GM23338 (cell line): ENCODE measurements around the gene FAM217B. TPM values are rescaled to one million over a fixed set of nuclear protein-coding genes. Genes with fewer than 3 reads are reported as not detected.
A peak's percentile ranks its signal among the peaks of the same experiment; 100 is the strongest.

Experiments used
- ATAC-seq: fragments of 200-7000 bp; cut with Tn5 transposase; 3 replicates; pipeline ENCODE4 v1.9.1; 2020
- DNase-seq: peaks from one replicate; pipeline ENCODE4 v3.0.0-alpha.2; 2015; ENCODE audit warnings: low spot score
- H2AFZ ChIP-seq: fragments of 200-600 bp; sonication (generic); 2 replicates; pipeline ENCODE4 v1.8.0; 2016; ENCODE audit warnings: antibody characterized with exemption, mild to moderate bottlenecking, moderate library complexity
- H3F3A ChIP-seq: fragments of 200-600 bp; sonication (generic); replicated peaks from 2 replicates; pipeline ENCODE4 v1.8.0; 2017; ENCODE audit warnings: antibody characterized with exemption, mixed run types, low read depth
- H3K27ac ChIP-seq: fragments of 200-600 bp; sonication (generic); 2 replicates; pipeline ENCODE4 v1.6.1; 2016; ENCODE audit warnings: low read depth
- H3K27me3 ChIP-seq: fragments of 200-600 bp; sonication (generic); 2 replicates; pipeline ENCODE4 v1.8.0; 2016; ENCODE audit warnings: mild to moderate bottlenecking, mixed run types, moderate library complexity; ENCODE audit not compliant: insufficient read depth
- H3K36me3 ChIP-seq: fragments of 200-600 bp; sonication (generic); 2 replicates; pipeline ENCODE4 v1.8.0; 2016; ENCODE audit warnings: mild to moderate bottlenecking; ENCODE audit not compliant: insufficient read depth
- H3K4me1 ChIP-seq: fragments of 200-600 bp; sonication (generic); 2 replicates; pipeline ENCODE4 v1.8.0; 2016; ENCODE audit warnings: mild to moderate bottlenecking, moderate library complexity; ENCODE audit not compliant: insufficient read depth
- H3K4me2 ChIP-seq: fragments of 200-600 bp; sonication (generic); 2 replicates; pipeline ENCODE4 v1.7.1; 2017; ENCODE audit warnings: mixed run types
- H3K4me3 ChIP-seq: fragments of 200-600 bp; sonication (generic); 2 replicates; pipeline ENCODE4 v1.6.1; 2016; ENCODE audit warnings: mixed run types
- H3K79me2 ChIP-seq: fragments of 200-600 bp; sonication (generic); replicated peaks from 2 replicates; pipeline ENCODE4 v1.8.0; 2017; ENCODE audit warnings: mild to moderate bottlenecking; ENCODE audit not compliant: insufficient read depth
- H3K9me2 ChIP-seq: fragments of 200-600 bp; sonication (generic); 2 replicates; pipeline ENCODE4 v1.8.0; 2017; ENCODE audit not compliant: insufficient read depth
- H4K20me1 ChIP-seq: fragments of 200-600 bp; sonication (generic); replicated peaks from 2 replicates; pipeline ENCODE4 v1.8.0; 2017; ENCODE audit warnings: mild to moderate bottlenecking; ENCODE audit not compliant: insufficient read depth
- H3K27ac Mint-ChIP-seq: 2 replicates; pipeline ENCODE4 v1.8.0; 2020; ENCODE audit warnings: inconsistent platforms, mild to moderate bottlenecking, moderate library complexity, mixed read lengths
- H3K27me3 Mint-ChIP-seq: 3 replicates; pipeline ENCODE4 v1.8.0; 2022; ENCODE audit warnings: low read depth, mild to moderate bottlenecking, moderate library complexity, mixed read lengths, inconsistent platforms; ENCODE audit not compliant: insufficient read depth, poor library complexity
- H3K36me3 Mint-ChIP-seq: 3 replicates; pipeline ENCODE4 v1.8.0; 2021; ENCODE audit warnings: low read depth, mild to moderate bottlenecking, inconsistent platforms, moderate library complexity, mixed read lengths
- H3K4me1 Mint-ChIP-seq: 3 replicates; pipeline ENCODE4 v1.8.0; 2020; ENCODE audit warnings: mild to moderate bottlenecking, inconsistent platforms, mixed read lengths
- H3K4me3 Mint-ChIP-seq: 3 replicates; pipeline ENCODE4 v1.8.0; 2021; ENCODE audit warnings: moderate library complexity, mild to moderate bottlenecking, inconsistent platforms, mixed read lengths
- H3K9me3 Mint-ChIP-seq: 3 replicates; pipeline ENCODE4 v1.8.0; 2020; ENCODE audit warnings: moderate library complexity, mild to moderate bottlenecking, inconsistent platforms, mixed read lengths
- CREB1 ChIP-seq: fragments of 250-450 bp; sonication (Bioruptor Pico); IDR thresholded peaks from 2 replicates; pipeline ENCODE4 v1.5.0; 2020; ENCODE audit warnings: low read depth, mild to moderate bottlenecking, moderate library complexity
- CTCF ChIP-seq, 2 experiments: fragments of 200-600 bp in 1 of 2; sonication (generic) in 1 of 2; conservative IDR thresholded peaks; 2 replicates each; pipeline versions ENCODE4 v1.5.1 to v1.6.1; 2016 to 2017; ENCODE audit warnings: antibody characterized with exemption in 2 of 2, low read depth in 2 of 2, mild to moderate bottlenecking in 2 of 2, moderate library complexity in 1 of 2
- ETS1 ChIP-seq: IDR thresholded peaks from 2 replicates; pipeline ENCODE4 v1.6.1; 2016; ENCODE audit warnings: antibody characterized with exemption
- EZH2 ChIP-seq: fragments of 200-600 bp; sonication (generic); IDR thresholded peaks from one replicate; pipeline ENCODE4 v1.8.0; 2017; ENCODE audit warnings: antibody characterized with exemption, mild to moderate bottlenecking, low read depth; ENCODE audit not compliant: unreplicated experiment
- EZH2phosphoT487 ChIP-seq: fragments of 200-600 bp; sonication (generic); IDR thresholded peaks from one replicate; pipeline ENCODE4 v1.8.1; 2018; ENCODE audit warnings: antibody characterized with exemption; ENCODE audit not compliant: unreplicated experiment
- NANOG ChIP-seq: IDR thresholded peaks from 2 replicates; pipeline ENCODE4 v1.6.1; 2016; ENCODE audit warnings: antibody characterized with exemption, borderline replicate concordance
- STAT1 ChIP-seq: IDR thresholded peaks from one replicate; pipeline ENCODE4 v1.6.1; 2016; ENCODE audit warnings: antibody characterized with exemption; ENCODE audit not compliant: unreplicated experiment
- ZNF114 ChIP-seq: fragments of 250-450 bp; sonication (Bioruptor Pico); IDR thresholded peaks from 2 replicates; pipeline ENCODE4 v1.5.0; 2020; ENCODE audit warnings: mild to moderate bottlenecking, moderate library complexity
- ZNF331 ChIP-seq: fragments of 250-450 bp; sonication (Bioruptor Pico); IDR thresholded peaks from 2 replicates; pipeline ENCODE4 v1.5.0; 2020; ENCODE audit warnings: low read depth, mild to moderate bottlenecking, moderate library complexity
- ZNF462 ChIP-seq: fragments of 250-450 bp; sonication (Bioruptor Pico); IDR thresholded peaks from 2 replicates; pipeline ENCODE4 v1.5.0; 2020; ENCODE audit warnings: mild to moderate bottlenecking, moderate library complexity
- polyA plus RNA-seq: library from polyadenylated mRNA; unstranded; fragments of >200 nt; fragmentation: Nextera tagmentation; extraction: Ambion mirVana; gene quantifications from 2 replicates; pipeline ENCODE4 v1.2.1, GENCODE V29; 2016
- total RNA-seq: library from RNA; depleted of rRNA; stranded (reverse); fragments of >200 nt; shearing (Covaris generic); gene quantifications from 2 replicates; pipeline ENCODE4 v1.2.3, GENCODE V29; 2014

The FAM217B gene
- total and polyA plus RNA-seq, 2 experiments from 2014 or later: 13.2 to 25.9 TPM

- ATAC-seq (peak; percentile 4; the same call in 2 of the 3 replicates), DNase-seq (no peak)
- H3K27ac ChIP-seq: peak overlapping the region; percentile 92
- H3K79me2 ChIP-seq: peaks cover 12% of the 10 kb centered on the region; the same call in 1 of the 2 replicates
- H4K20me1 ChIP-seq: peaks cover 11% of the 10 kb centered on the region; the same call in 1 of the 2 replicates
- no peak for TF ChIP-seq STAT1
- TF ChIP-seq CREB1 (CRISPR knock-in tag): no peak
- no peak for TF ChIP-seq EZH2phosphoT487
- no peak for TF ChIP-seq EZH2
- no peak for TF ChIP-seq NANOG
- no peak for TF ChIP-seq ZNF114
- Mint-ChIP-seq H3K27me3 (peaks cover 24% of the 10 kb centered on the region), H3K36me3 (peaks cover 27% of the 10 kb centered on the region), H3K4me3 (peak overlapping the region; percentile 92), H3K27ac (peak overlapping the region; percentile 98), H3K4me1 (peaks cover 20% of the 10 kb centered on the region), H3K9me3 (peaks cover 12% of the 10 kb centered on the region)
- peaks cover 14% of the 10 kb centered on the region for H3K4me1 ChIP-seq
- peaks cover 35% of the 10 kb centered on the region for H3K27me3 ChIP-seq
- peak overlapping the region; percentile 94 for H2AFZ ChIP-seq
- H3K4me2 ChIP-seq: peak overlapping the region; percentile 86
- H3K9me2 ChIP-seq: no peaks in the 10 kb centered on the region
- no peaks in the 10 kb centered on the region for H3F3A ChIP-seq
- peak overlapping the region; percentile 74 for H3K4me3 ChIP-seq
- H3K36me3 ChIP-seq: peaks cover 16% of the 10 kb centered on the region; the same call in 1 of the 2 replicates
Measured at GRCh38 chr20:59940956-59941294, 736 bp downstream of the FAM217B start.

- Histone ChIP-seq H3K9me2 (no peaks in the 10 kb centered on the region), H3K27ac (no peak overlapping the region), H3K36me3 (peaks cover 16% of the 10 kb centered on the region; the same call in 1 of the 2 replicates), H3K4me3 (no peak overlapping the region), H4K20me1 (0 out of 2 replicates have a peak, but pooled peaks cover 5% of the 10 kb centered on the region), H3K79me2 (peaks cover 12% of the 10 kb centered on the region; the same call in 1 of the 2 replicates), H3K4me2 (no peak overlapping the region), H3F3A (no peaks in the 10 kb centered on the region), H3K27me3 (peaks cover 22% of the 10 kb centered on the region), H2AFZ (no peak overlapping the region), H3K4me1 (peaks cover 14% of the 10 kb centered on the region)
- DNase-seq: no peak
- Mint-ChIP-seq H3K27ac (no peak overlapping the region), H3K36me3 (peaks cover 27% of the 10 kb centered on the region), H3K4me1 (peaks cover 23% of the 10 kb centered on the region), H3K9me3 (peaks cover 12% of the 10 kb centered on the region), H3K27me3 (peaks cover 24% of the 10 kb centered on the region), H3K4me3 (no peak overlapping the region)
- ATAC-seq: no peak
- no peak for TF ChIP-seq EZH2phosphoT487
- TF ChIP-seq CREB1 (CRISPR knock-in tag): no peak
- TF ChIP-seq CTCF (conservative IDR thresholded peaks at IDR 0.05; ENCODE audit: low read depth in 2 of 2): no peak
- no peak for TF ChIP-seq ZNF331 (CRISPR knock-in tag)
- no peak for TF ChIP-seq EZH2
- no peak for TF ChIP-seq STAT1
- no peak for TF ChIP-seq ETS1
- no peak for TF ChIP-seq ZNF114
- no peak for TF ChIP-seq ZNF462 (CRISPR knock-in tag)
Measured at GRCh38 chr20:59942245-59942644, 2.1 kb downstream of the FAM217B start.
